RWPE1 (cell line): Measurements from ENCODE around the gene MIB2.

Source experiments
- CTCF ChIA-PET: fragments of 350-600 bp; sonication (Branson Sonifier 250); formaldehyde crosslinking; extraction: SDS; loops from one replicate; lab custom pipeline; 2021; lab: Yijun Ruan, JAX
- POLR2A ChIA-PET: fragments of 400-600 bp; formaldehyde crosslinking; extraction: SDS; loops from one replicate; lab custom pipeline; 2020; ENCODE audit warnings: antibody characterized with exemption; ENCODE audit not compliant: low non-redundant PET; lab: Yijun Ruan, JAX
- DNase-seq: peaks from one replicate; pipeline ENCODE4 v3.0.0; 2012; ENCODE audit warnings: low spot score
- H3K27ac ChIP-seq: fragments of 450-650 bp; 2 replicates; pipeline ENCODE4 v1.5.1; 2017
- TF ChIP-seq, protein P1 (sequence below): fragments of 450-650 bp; conservative IDR thresholded peaks from 2 replicates; pipeline ENCODE4 v1.5.1; 2017; ENCODE audit warnings: low read depth, mild to moderate bottlenecking

Gene MIB2

DNA sequence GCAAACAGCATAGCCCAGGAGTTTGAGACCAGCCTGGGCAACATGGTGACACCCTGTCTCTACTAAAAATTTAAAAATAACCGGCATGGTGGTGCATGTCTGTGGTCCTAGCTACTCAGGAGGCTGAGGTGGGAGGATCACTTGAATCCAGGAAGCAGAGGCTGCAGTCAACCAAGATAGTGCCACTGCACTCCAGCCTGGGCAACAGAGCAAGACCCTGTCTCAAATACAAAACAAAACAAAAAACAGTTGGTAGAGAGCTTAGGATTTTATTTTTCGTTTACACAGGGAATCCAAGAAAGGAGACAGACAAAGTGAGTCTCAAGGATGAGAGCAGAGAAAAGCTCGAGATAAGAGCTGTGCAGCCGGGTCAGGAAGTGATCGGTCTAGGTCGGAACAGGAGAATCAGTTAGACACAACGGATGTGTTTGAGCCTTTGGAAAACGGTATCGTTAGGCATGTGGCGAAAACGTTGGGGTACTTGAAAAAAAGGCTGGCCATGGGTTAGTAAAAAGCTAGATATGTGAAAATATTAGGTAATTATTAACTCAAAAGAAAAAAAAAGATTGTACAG is 1.7 kb upstream of the MIB2 start:
- H3K27ac ChIP-seq, result peak overlapping the region; percentile 99
- ChIA-PET POLR2A (no interaction called here), CTCF (interaction anchor here (0.9 kb wide), 1 partner anchor 12 kb away, joined by 3 read pairs; no protein-coding TSS in a partner anchor)
- TF ChIP-seq, protein P1, sequence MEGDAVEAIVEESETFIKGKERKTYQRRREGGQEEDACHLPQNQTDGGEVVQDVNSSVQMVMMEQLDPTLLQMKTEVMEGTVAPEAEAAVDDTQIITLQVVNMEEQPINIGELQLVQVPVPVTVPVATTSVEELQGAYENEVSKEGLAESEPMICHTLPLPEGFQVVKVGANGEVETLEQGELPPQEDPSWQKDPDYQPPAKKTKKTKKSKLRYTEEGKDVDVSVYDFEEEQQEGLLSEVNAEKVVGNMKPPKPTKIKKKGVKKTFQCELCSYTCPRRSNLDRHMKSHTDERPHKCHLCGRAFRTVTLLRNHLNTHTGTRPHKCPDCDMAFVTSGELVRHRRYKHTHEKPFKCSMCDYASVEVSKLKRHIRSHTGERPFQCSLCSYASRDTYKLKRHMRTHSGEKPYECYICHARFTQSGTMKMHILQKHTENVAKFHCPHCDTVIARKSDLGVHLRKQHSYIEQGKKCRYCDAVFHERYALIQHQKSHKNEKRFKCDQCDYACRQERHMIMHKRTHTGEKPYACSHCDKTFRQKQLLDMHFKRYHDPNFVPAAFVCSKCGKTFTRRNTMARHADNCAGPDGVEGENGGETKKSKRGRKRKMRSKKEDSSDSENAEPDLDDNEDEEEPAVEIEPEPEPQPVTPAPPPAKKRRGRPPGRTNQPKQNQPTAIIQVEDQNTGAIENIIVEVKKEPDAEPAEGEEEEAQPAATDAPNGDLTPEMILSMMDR, result no peak
- no peak for DNase-seq

DNA sequence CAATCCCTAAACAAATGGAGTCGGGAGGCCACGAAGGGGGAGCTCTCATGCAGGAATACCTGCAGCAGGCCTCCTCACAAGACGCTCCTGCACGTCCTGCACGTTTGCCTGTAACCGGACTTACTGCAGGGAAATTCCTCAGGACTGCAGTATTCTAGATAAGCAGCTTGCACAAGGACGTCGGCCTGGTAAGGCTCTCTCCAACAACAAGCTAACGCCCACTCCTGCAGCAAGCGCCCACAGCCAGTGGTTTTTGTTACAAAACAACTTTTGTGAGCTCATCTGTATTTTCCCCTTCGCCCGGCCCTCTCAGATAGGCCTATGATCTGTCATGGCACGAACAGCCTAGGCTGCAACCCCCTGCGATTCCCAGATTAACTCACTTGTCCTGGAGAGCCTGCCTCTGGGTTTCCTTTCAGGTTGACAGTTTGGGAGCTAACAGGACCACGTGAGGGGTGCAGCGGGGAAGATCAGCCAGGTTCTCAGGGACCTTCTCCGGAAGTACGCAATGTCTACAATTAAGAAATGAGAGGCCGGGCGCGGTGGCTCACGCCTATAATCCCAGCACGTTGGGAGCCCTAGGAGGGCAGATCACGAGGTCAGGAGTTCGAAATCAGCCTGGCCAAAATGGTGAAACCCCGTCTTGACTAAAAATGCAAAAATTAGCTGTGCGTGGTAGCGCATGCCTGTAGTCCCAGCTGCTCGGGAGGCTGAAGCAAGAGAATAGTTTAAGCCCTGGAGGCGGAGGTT is 921 bp upstream of the MIB2 start:
- CTCF ChIA-PET, result interaction anchor here (0.6 to 0.9 kb wide), 2 partner anchors 13 to 55 kb away, joined by 3 read pairs; no protein-coding TSS in a partner anchor
- POLR2A ChIA-PET, result interaction anchor here (1.0 kb wide), 1 partner anchor 12 kb away, joined by 3 read pairs; no protein-coding TSS in a partner anchor
- H3K27ac ChIP-seq, result peak overlapping the region; percentile 99
- no peak for DNase-seq
- TF ChIP-seq, protein P1, result no peak

DNA sequence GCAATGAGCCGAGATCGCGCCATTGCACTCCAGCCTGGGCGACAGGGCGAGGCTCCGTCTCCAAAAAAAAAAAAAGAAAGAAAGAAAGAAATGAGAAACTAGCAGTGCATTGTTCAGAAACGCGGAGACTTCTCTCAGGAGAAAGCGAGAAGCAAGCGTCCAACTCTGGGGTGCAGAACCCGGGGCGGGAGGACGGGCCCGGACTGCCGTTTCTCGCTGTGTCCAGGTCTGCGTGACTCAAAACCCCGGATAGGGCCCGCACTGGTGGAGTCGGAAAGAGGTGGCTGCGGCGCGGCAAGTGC is 395 bp upstream of the MIB2 start:
- no peak for DNase-seq
- CTCF ChIA-PET, result no interaction called here
- TF ChIP-seq, protein P1, result no peak
- H3K27ac ChIP-seq, result peak overlapping the region; percentile 99
- POLR2A ChIA-PET, result interaction anchor here (1.0 kb wide), 1 partner anchor 12 kb away, joined by 3 read pairs; no protein-coding TSS in a partner anchor

GRCh38 chr1:1616045-1616790 is 918 bp downstream of the MIB2 start:
- POLR2A ChIA-PET, result interaction anchor here (0.7 kb wide), 2 partner anchors 16 to 42 kb away, joined by 3 read pairs; no protein-coding TSS in a partner anchor
- CTCF ChIA-PET, result no interaction called here
- DNase-seq, result no peak
- TF ChIP-seq, protein P1, result no peak
- peak overlapping the region; percentile 99 for H3K27ac ChIP-seq

DNA sequence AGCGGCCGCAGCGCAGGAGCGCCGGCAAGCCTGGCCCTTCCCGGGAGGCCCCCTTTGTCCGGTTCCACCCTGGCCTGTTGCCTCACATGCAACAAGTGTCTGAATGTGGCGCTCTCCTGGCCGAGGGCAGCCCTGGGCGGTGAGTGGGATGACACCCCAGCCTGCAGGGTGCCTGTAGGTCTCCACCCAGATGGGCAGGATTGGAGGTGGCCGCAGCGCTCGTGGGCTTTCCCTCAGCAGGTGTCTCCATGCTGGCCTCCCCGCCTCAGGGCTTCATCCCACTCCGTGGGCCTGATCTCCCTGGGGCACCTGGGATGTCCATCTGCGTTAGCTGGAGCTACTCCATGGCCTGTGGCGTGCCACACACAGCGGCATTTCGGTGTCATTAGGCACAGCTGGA is 1.5 kb downstream of the MIB2 start:
- TF ChIP-seq, protein P1, result no peak
- peak overlapping the region; percentile 99 for H3K27ac ChIP-seq
- ChIA-PET POLR2A (interaction anchor here (0.7 kb wide), 1 partner anchor 41 kb away, joined by 3 read pairs; no protein-coding TSS in a partner anchor), CTCF (no interaction called here)
- DNase-seq, result no peak

GRCh38 chr1:1617516-1617915 is 2.2 kb downstream of the MIB2 start:
- TF ChIP-seq, protein P1, result no peak
- CTCF ChIA-PET, result no interaction called here
- peak overlapping the region; percentile 99 for H3K27ac ChIP-seq
- POLR2A ChIA-PET, result no interaction called here
- DNase-seq, result no peak
